Neural progenitor cell (in vitro differentiated cells): ENCODE results near the gene DEDD.

Source experiments
- EZH2 ChIP-seq: fragments of 200-600 bp; sonication (generic); IDR thresholded peaks from 2 replicates; pipeline ENCODE4 v1.6.1; 2017; ENCODE audit warnings: antibody characterized with exemption, mild to moderate bottlenecking, moderate library complexity
- EZH2phosphoT487 ChIP-seq: fragments of 200-600 bp; sonication (generic); IDR thresholded peaks from 2 replicates; pipeline ENCODE4 v1.6.1; 2017; ENCODE audit warnings: antibody characterized with exemption
- TF ChIP-seq, protein P1 (sequence below): fragments of 200-600 bp; sonication (generic); IDR thresholded peaks from 2 replicates; pipeline ENCODE4 v1.5.1; 2017; ENCODE audit warnings: antibody characterized with exemption, mild to moderate bottlenecking

GRCh38 chr1:161172349-161172748, 39.9 kb upstream of the DEDD start:
- TF ChIP-seq, protein P1, sequence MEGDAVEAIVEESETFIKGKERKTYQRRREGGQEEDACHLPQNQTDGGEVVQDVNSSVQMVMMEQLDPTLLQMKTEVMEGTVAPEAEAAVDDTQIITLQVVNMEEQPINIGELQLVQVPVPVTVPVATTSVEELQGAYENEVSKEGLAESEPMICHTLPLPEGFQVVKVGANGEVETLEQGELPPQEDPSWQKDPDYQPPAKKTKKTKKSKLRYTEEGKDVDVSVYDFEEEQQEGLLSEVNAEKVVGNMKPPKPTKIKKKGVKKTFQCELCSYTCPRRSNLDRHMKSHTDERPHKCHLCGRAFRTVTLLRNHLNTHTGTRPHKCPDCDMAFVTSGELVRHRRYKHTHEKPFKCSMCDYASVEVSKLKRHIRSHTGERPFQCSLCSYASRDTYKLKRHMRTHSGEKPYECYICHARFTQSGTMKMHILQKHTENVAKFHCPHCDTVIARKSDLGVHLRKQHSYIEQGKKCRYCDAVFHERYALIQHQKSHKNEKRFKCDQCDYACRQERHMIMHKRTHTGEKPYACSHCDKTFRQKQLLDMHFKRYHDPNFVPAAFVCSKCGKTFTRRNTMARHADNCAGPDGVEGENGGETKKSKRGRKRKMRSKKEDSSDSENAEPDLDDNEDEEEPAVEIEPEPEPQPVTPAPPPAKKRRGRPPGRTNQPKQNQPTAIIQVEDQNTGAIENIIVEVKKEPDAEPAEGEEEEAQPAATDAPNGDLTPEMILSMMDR: no peak
- TF ChIP-seq EZH2 (no peak), EZH2phosphoT487 (no peak)
